ENCODE data around the gene SLC39A10.
"Not testable (repeated sequence)": the region's sequence is repeated elsewhere in the genome, so short reads cannot be mapped to it uniquely, and the experiment has no call there.

SLC39A10 gene

GRCh38 chr2:195633974-195634373 lies 23.1 kb upstream of the SLC39A10 start:
- DNase-seq (ENCODE audit: low read depth): no peak

GRCh38 chr2:195636890-195637289 lies 20.1 kb upstream of the SLC39A10 start:
- TF ChIP-seq CTCF (conservative IDR thresholded peaks at IDR 0.05; ENCODE audit: low read depth, low read length): no peak
- no peak for DNase-seq (ENCODE audit: low read depth)
- no peak overlapping the region for H3K4me3 ChIP-seq (ENCODE audit: low read length)

More at GRCh38 chr2:195633974-195634373, 23.1 kb upstream of the SLC39A10 start:
- H3K4me3 ChIP-seq (ENCODE audit: low read length): no peak overlapping the region
- no peak for TF ChIP-seq CTCF (conservative IDR thresholded peaks at IDR 0.05; ENCODE audit: low read depth, low read length)

GRCh38 chr2:195638750-195639149 lies 18.3 kb upstream of the SLC39A10 start:
- no peak for TF ChIP-seq CTCF (conservative IDR thresholded peaks at IDR 0.05; ENCODE audit: low read depth, low read length)
- H3K4me3 ChIP-seq (ENCODE audit: low read length): no peak overlapping the region
- no peak for DNase-seq (ENCODE audit: low read depth)

- no peak for DNase-seq (ENCODE audit: low read depth)
- no peak for TF ChIP-seq CTCF (conservative IDR thresholded peaks at IDR 0.05; ENCODE audit: low read depth, low read length)
- no peak overlapping the region for H3K4me3 ChIP-seq (ENCODE audit: low read length)
These were observed 17.7 kb upstream of the SLC39A10 start for GRCh38 chr2:195639238-195639858.

GRCh38 chr2:195639959-195640358 lies 17.1 kb upstream of the SLC39A10 start:
- TF ChIP-seq CTCF (conservative IDR thresholded peaks at IDR 0.05; ENCODE audit: low read depth, low read length): no peak
- no peak overlapping the region for H3K4me3 ChIP-seq (ENCODE audit: low read length)
- DNase-seq (ENCODE audit: low read depth): no peak

GRCh38 chr2:195642027-195642678 lies 14.9 kb upstream of the SLC39A10 start:
- no peak for TF ChIP-seq CTCF (conservative IDR thresholded peaks at IDR 0.05; ENCODE audit: low read depth, low read length)
- no peak overlapping the region for H3K4me3 ChIP-seq (ENCODE audit: low read length)
- no peak for DNase-seq (ENCODE audit: low read depth)

- no peak for TF ChIP-seq CTCF (conservative IDR thresholded peaks at IDR 0.05; ENCODE audit: low read depth, low read length)
- DNase-seq (ENCODE audit: low read depth): no peak
- no peak overlapping the region for H3K4me3 ChIP-seq (ENCODE audit: low read length)
These were observed 14.4 kb upstream of the SLC39A10 start for GRCh38 chr2:195642679-195643068.

GRCh38 chr2:195644708-195645107 lies 12.3 kb upstream of the SLC39A10 start:
- not testable (repeated sequence) for DNase-seq (ENCODE audit: low read depth); H3K4me3 ChIP-seq (ENCODE audit: low read length)
